Measurements from ENCODE around the gene DCDC2C.

DNA sequence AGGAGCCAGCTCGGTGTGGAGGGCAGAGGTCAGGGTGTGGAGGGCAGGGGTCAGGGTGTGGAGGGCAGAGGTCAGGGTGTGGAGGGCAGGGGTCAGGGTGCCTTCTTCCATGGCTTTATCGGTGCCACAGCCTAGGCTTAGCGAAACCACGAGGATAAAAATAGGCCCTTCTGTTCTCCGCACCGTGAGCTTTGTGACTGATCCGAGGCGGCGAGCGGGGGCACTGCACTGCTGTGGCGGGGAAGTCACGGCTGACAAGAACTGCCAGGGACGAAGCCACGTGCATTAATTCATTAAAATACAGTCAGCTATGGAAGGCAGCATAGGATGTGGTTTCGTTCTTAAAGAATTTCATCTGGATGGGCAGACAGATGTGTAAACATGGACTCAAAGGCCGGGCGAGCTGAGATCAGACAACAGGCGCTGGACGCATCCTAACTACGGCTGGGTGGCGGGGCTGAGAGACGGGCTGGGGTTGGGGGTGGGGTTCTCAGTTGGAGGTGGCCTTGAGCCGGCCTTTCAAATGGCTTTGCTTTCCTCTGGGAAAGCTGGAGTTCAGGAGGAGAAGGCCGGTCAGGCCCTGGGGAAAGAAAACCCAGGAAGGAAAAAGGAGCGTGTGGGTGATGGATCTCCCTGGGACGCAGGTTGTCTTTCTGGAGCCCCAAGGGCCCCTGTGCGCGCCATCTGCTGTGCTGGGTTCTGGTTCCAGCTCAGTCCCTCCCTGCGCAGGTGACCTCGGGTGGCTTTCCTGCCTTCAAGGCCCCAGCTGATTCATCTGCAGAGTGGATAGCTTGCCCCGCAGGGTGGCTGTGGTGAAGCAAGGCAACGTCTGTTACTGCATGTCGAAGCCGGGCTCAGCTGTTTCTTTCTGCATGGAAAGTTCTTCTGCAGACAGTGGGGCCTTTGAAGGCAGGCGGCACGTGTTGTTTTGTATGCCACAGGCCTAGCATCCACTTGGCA is 46.3 kb upstream of the DCDC2C start:
- no peak for TF ChIP-seq CTCF (IDR thresholded peaks at IDR 0.05)
- no peak for TF ChIP-seq POLR2A (IDR thresholded peaks at IDR 0.05)
- no peak for TF ChIP-seq POLR2AphosphoS5 (IDR thresholded peaks at IDR 0.05)
